ENCODE measurements around the gene ABTB1.

GRCh38 chr3:127661600-127661999, 11.2 kb upstream of the ABTB1 start:
- TF ChIP-seq ZBTB48 (tag by site-specific recombination; IDR thresholded peaks at IDR 0.05) (no peak), ATF2 (tag by site-specific recombination; IDR thresholded peaks at IDR 0.05; ENCODE audit: low read depth) (no peak), SETDB1 (IDR thresholded peaks at IDR 0.05; ENCODE audit: insufficient read length, low read length) (no peak), KLF17 (tag by site-specific recombination; IDR thresholded peaks at IDR 0.05) (no peak), ZNF362 (tag by site-specific recombination; IDR thresholded peaks at IDR 0.05) (no peak), ZNF518A (tag by site-specific recombination; conservative IDR thresholded peaks at IDR 0.05; ENCODE audit: low read depth) (no peak), TCF7L2 (IDR thresholded peaks at IDR 0.05; ENCODE audit: borderline replicate concordance, low read depth, low read length) (no peak), CTCF (tag by site-specific recombination; IDR thresholded peaks at IDR 0.05) (no peak), ZNF629 (tag by site-specific recombination; IDR thresholded peaks at IDR 0.05) (no peak), ZNF274 (IDR thresholded peaks at IDR 0.05; ENCODE audit: low read length) (no peak), ZNF274 (tag by site-specific recombination; IDR thresholded peaks at IDR 0.05; ENCODE audit: borderline replicate concordance) (no peak), PATZ1 (tag by site-specific recombination; IDR thresholded peaks at IDR 0.05) (no peak)
- TF ChIP-seq, protein P1, sequence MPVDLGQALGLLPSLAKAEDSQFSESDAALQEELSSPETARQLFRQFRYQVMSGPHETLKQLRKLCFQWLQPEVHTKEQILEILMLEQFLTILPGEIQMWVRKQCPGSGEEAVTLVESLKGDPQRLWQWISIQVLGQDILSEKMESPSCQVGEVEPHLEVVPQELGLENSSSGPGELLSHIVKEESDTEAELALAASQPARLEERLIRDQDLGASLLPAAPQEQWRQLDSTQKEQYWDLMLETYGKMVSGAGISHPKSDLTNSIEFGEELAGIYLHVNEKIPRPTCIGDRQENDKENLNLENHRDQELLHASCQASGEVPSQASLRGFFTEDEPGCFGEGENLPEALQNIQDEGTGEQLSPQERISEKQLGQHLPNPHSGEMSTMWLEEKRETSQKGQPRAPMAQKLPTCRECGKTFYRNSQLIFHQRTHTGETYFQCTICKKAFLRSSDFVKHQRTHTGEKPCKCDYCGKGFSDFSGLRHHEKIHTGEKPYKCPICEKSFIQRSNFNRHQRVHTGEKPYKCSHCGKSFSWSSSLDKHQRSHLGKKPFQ (tag by site-specific recombination; IDR thresholded peaks at IDR 0.05): no peak

Measured in HEK293 (cell line).